Neural crest cell (in vitro differentiated cells): ENCODE measurements around the gene DOC2B. TPM values are rescaled to one million over a fixed set of nuclear protein-coding genes. Genes with fewer than 3 reads are reported as not detected.
A peak's percentile ranks its signal among the peaks of the same experiment; 100 is the strongest.
"Not testable (repeated sequence)": the region's sequence is repeated elsewhere in the genome, so short reads cannot be mapped to it uniquely, and the experiment has no call there.

Experiments used
- DNase-seq: peaks from one replicate; pipeline ENCODE4 v3.0.0; 2021; ENCODE audit warnings: low read depth, mixed read lengths, low spot score
- H3K27ac Mint-ChIP-seq: one replicate; pipeline ENCODE4 v1.8.0; 2021; ENCODE audit warnings: mild to moderate bottlenecking, mixed read lengths; ENCODE audit not compliant: unreplicated experiment
- H3K27me3 Mint-ChIP-seq: 2 replicates; pipeline ENCODE4 v1.8.0; 2021; ENCODE audit warnings: low read depth, mild to moderate bottlenecking, mixed read lengths
- H3K36me3 Mint-ChIP-seq: 2 replicates; pipeline ENCODE4 v1.8.0; 2021; ENCODE audit warnings: low read depth, mild to moderate bottlenecking, mixed read lengths
- H3K4me1 Mint-ChIP-seq: 2 replicates; pipeline ENCODE4 v1.8.0; 2021; ENCODE audit warnings: mixed read lengths
- H3K4me3 Mint-ChIP-seq: one replicate; pipeline ENCODE4 v1.8.0; 2021; ENCODE audit warnings: mild to moderate bottlenecking, mixed read lengths
- H3K9me3 Mint-ChIP-seq: 2 replicates; pipeline ENCODE4 v1.8.0; 2021; ENCODE audit warnings: mixed read lengths
- CTCF ChIP-seq: fragments of 200-600 bp; sonication (generic); conservative IDR thresholded peaks from 2 replicates; pipeline ENCODE4 v1.5.0; 2021; ENCODE audit warnings: antibody characterized with exemption, mild to moderate bottlenecking
- total RNA-seq: library from RNA; stranded (reverse); gene quantifications from 2 replicates; pipeline ENCODE4 v1.2.1, GENCODE V29; 2021

The DOC2B gene
- total RNA-seq, 1 donor from 2014 or later, result 0.91 TPM

GRCh38 chr17:223723-224471 is 42.4 kb upstream of the DOC2B start:
- TF ChIP-seq CTCF, result no peak
- H3K27ac Mint-ChIP-seq, result no peak overlapping the region
- H3K27me3 Mint-ChIP-seq, result no peaks in the 10 kb centered on the region
- H3K36me3 Mint-ChIP-seq, result no peaks in the 10 kb centered on the region
- no peaks in the 10 kb centered on the region for H3K9me3 Mint-ChIP-seq
- H3K4me1 Mint-ChIP-seq, result peaks cover 4% of the 10 kb centered on the region
- no peak overlapping the region for H3K4me3 Mint-ChIP-seq
- no peak for DNase-seq

- no peaks in the 10 kb centered on the region for H3K36me3 Mint-ChIP-seq
- no peak overlapping the region for H3K4me3 Mint-ChIP-seq
- DNase-seq, result no peak
- no peak for TF ChIP-seq CTCF
- H3K27ac Mint-ChIP-seq, result no peak overlapping the region
- peaks cover 4% of the 10 kb centered on the region for H3K4me1 Mint-ChIP-seq
- H3K27me3 Mint-ChIP-seq, result no peaks in the 10 kb centered on the region
- H3K9me3 Mint-ChIP-seq, result no peaks in the 10 kb centered on the region
Measured at GRCh38 chr17:222172-222571, 40.7 kb upstream of the DOC2B start.

- Mint-ChIP-seq H3K27me3 (no peaks in the 10 kb centered on the region), H3K4me1 (no peaks in the 10 kb centered on the region), H3K9me3 (no peaks in the 10 kb centered on the region), H3K36me3 (no peaks in the 10 kb centered on the region), H3K4me3 (no peak overlapping the region), H3K27ac (no peak overlapping the region)
- TF ChIP-seq CTCF, result no peak
- no peak for DNase-seq
Measured at GRCh38 chr17:219696-220095, 38.2 kb upstream of the DOC2B start.

GRCh38 chr17:218432-219110 is 37.1 kb upstream of the DOC2B start:
- no peak overlapping the region for H3K27ac Mint-ChIP-seq
- H3K36me3 Mint-ChIP-seq, result no peaks in the 10 kb centered on the region

GRCh38 chr17:216625-217024 is 35.2 kb upstream of the DOC2B start:
- no peak overlapping the region for H3K27ac Mint-ChIP-seq
- H3K36me3 Mint-ChIP-seq, result no peaks in the 10 kb centered on the region
- no peaks in the 10 kb centered on the region for H3K27me3 Mint-ChIP-seq
- H3K4me1 Mint-ChIP-seq, result no peaks in the 10 kb centered on the region
- no peaks in the 10 kb centered on the region for H3K9me3 Mint-ChIP-seq
- H3K4me3 Mint-ChIP-seq, result no peak overlapping the region
- TF ChIP-seq CTCF, result no peak
- DNase-seq, result no peak

More at GRCh38 chr17:218432-219110, 37.1 kb upstream of the DOC2B start:
- Mint-ChIP-seq H3K4me1 (no peaks in the 10 kb centered on the region), H3K4me3 (no peak overlapping the region), H3K9me3 (no peaks in the 10 kb centered on the region), H3K27me3 (no peaks in the 10 kb centered on the region)
- DNase-seq, result no peak
- TF ChIP-seq CTCF, result no peak

- not testable (repeated sequence) for H3K9me3 Mint-ChIP-seq, H3K4me3 Mint-ChIP-seq, H3K4me1 Mint-ChIP-seq, H3K27me3 Mint-ChIP-seq, DNase-seq, H3K36me3 Mint-ChIP-seq
- H3K27ac Mint-ChIP-seq, result peak overlapping the region; percentile 12
Measured at GRCh38 chr17:215563-216478, 34.4 kb upstream of the DOC2B start.
